Gastroesophageal sphincter (tissue), 4 donors: ENCODE measurements around the gene GOSR2. TPM values are rescaled to one million over a fixed set of nuclear protein-coding genes. Genes with fewer than 3 reads are reported as not detected.

Source experiments
- ATAC-seq: fragments of 150-250 bp; one replicate; pipeline ENCODE4 v1.9.1; 2016; ENCODE audit warnings: mild to moderate bottlenecking, moderate library complexity
- H3K27ac ChIP-seq, 4 donors: fragments of 200-600 bp; sonication (generic) in 3 of 4; 1 replicate in 3 of 4; 2 replicates in 1 of 4; pipeline ENCODE4 v1.5.1; 2016 to 2019
- H3K27me3 ChIP-seq: fragments of 200-600 bp; sonication (generic); one replicate; pipeline ENCODE4 v1.5.1; 2019
- H3K36me3 ChIP-seq, 2 donors: fragments of 200-600 bp; sonication (generic); one replicate each; pipeline ENCODE4 v1.5.1; 2019; ENCODE audit warnings: control low read depth in 1 of 2
- H3K4me1 ChIP-seq, 3 donors: fragments of 200-600 bp; sonication (generic); 1 replicate in 2 of 3; 2 replicates in 1 of 3; pipeline ENCODE4 v1.5.1; 2016 to 2019; ENCODE audit warnings: control low read depth in 2 of 3
- H3K4me3 ChIP-seq, 2 donors: fragments of 200-600 bp; sonication (generic); one replicate each; pipeline ENCODE4 v1.5.1; 2019; ENCODE audit warnings: mild to moderate bottlenecking in 1 of 2, moderate library complexity in 1 of 2
- H3K9me3 ChIP-seq, 3 donors: fragments of 200-600 bp; sonication (generic); one replicate each; pipeline ENCODE4 v1.5.1; 2017 to 2019; ENCODE audit warnings: control low read depth in 2 of 3
- EP300 ChIP-seq: sonication (generic); formaldehyde crosslinking; IDR thresholded peaks from one replicate; pipeline ENCODE4 v1.6.1; 2017; ENCODE audit warnings: antibody characterized with exemption, mild to moderate bottlenecking
- POLR2A ChIP-seq, 2 donors: fragments of 450-650 bp; IDR thresholded peaks; one replicate each; pipeline ENCODE4 v1.6.1; 2017; ENCODE audit warnings: antibody characterized with exemption in 2 of 2, mild to moderate bottlenecking in 2 of 2, moderate library complexity in 1 of 2
- POLR2AphosphoS5 ChIP-seq: sonication (generic); formaldehyde crosslinking; IDR thresholded peaks from one replicate; pipeline ENCODE4 v1.6.1; 2017; ENCODE audit warnings: antibody characterized with exemption
- WGBS, 2 donors: methylation state at CpG; one replicate each; pipeline ENCODE4 v1.1.5; 2018; ENCODE audit warnings: low coverage in 1 of 2; 5-methylcytosine and 5-hydroxymethylcytosine counted together
- total RNA-seq, 4 donors: library from RNA; depleted of rRNA; stranded (reverse); fragments of >200 nt; gene quantifications; one replicate each; pipeline ENCODE4 v1.1.0, GENCODE V29; 2016
- TF ChIP-seq, protein P1 (sequence below), 4 experiments: fragments of 200-600 bp in 2 of 4; fragments of 450-650 bp in 2 of 4; sonication (generic) in 1 of 4; IDR thresholded peaks; one replicate each; pipeline ENCODE4 v1.5.1; 2017 to 2019; ENCODE audit warnings: antibody characterized with exemption in 4 of 4, mild to moderate bottlenecking in 2 of 4, moderate library complexity in 2 of 4

Gene GOSR2
- total RNA-seq, 4 donors from 2014 or later: 37.8 to 53.1 (median 45.5) TPM

- Histone ChIP-seq H3K27me3 (peaks cover 87% of the 10 kb centered on the region), H3K4me1 (no peaks in the 10 kb centered on the region), H3K27ac (no peak overlapping the region), H3K4me3 (no peak overlapping the region), H3K9me3 (no peaks in the 10 kb centered on the region), H3K36me3 (no peaks in the 10 kb centered on the region)
- ATAC-seq: no peak
- 30 to 80% methylated on average over 1 to 3 of the region's 6 CpGs for WGBS, 2 donors
- TF ChIP-seq, protein P1, sequence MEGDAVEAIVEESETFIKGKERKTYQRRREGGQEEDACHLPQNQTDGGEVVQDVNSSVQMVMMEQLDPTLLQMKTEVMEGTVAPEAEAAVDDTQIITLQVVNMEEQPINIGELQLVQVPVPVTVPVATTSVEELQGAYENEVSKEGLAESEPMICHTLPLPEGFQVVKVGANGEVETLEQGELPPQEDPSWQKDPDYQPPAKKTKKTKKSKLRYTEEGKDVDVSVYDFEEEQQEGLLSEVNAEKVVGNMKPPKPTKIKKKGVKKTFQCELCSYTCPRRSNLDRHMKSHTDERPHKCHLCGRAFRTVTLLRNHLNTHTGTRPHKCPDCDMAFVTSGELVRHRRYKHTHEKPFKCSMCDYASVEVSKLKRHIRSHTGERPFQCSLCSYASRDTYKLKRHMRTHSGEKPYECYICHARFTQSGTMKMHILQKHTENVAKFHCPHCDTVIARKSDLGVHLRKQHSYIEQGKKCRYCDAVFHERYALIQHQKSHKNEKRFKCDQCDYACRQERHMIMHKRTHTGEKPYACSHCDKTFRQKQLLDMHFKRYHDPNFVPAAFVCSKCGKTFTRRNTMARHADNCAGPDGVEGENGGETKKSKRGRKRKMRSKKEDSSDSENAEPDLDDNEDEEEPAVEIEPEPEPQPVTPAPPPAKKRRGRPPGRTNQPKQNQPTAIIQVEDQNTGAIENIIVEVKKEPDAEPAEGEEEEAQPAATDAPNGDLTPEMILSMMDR (IDR thresholded peaks at IDR 0.05): no peak
- no peak for TF ChIP-seq EP300
- no peak for TF ChIP-seq POLR2A (IDR thresholded peaks at IDR 0.05)
- TF ChIP-seq POLR2AphosphoS5: no peak
These were observed 32.3 kb upstream of the GOSR2 start for GRCh38 chr17:46890638-46891037.

DNA sequence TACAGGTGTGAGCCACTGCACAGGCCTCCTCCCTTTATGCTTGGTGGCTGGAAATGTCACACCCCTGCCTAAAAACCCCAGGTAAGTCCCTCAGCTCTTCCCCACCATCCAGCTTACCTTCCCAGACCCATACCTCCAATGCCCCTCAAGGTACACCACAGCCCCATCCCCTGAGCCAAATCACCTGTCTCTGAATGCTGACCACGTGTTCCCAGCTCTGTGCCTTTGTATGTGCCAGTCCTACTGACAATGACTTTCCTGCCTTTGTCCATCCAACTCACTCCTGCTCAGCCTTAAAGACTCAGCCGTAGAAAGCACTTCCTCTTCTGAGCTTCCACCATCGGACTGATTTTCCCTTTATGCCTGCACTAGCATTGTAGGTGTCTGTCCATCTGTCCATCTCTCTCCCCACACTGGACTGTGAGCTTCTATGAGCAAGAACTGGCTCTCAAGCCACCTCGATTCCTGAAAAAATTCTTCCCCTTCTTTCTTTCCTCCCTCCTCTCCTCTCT is 30.7 kb upstream of the GOSR2 start:
- Histone ChIP-seq H3K4me1 (no peaks in the 10 kb centered on the region), H3K27me3 (peaks cover 82% of the 10 kb centered on the region), H3K4me3 (no peak overlapping the region), H3K36me3 (no peaks in the 10 kb centered on the region), H3K9me3 (no peaks in the 10 kb centered on the region), H3K27ac (no peak overlapping the region)
- TF ChIP-seq POLR2AphosphoS5: no peak
- no peak for TF ChIP-seq POLR2A (IDR thresholded peaks at IDR 0.05)
- TF ChIP-seq, protein P1 (IDR thresholded peaks at IDR 0.05): no peak
- TF ChIP-seq EP300: no peak
- WGBS, 2 donors: 52 to 65% methylated on average over 3 to 4 of the region's 4 CpGs
- no peak for ATAC-seq

DNA sequence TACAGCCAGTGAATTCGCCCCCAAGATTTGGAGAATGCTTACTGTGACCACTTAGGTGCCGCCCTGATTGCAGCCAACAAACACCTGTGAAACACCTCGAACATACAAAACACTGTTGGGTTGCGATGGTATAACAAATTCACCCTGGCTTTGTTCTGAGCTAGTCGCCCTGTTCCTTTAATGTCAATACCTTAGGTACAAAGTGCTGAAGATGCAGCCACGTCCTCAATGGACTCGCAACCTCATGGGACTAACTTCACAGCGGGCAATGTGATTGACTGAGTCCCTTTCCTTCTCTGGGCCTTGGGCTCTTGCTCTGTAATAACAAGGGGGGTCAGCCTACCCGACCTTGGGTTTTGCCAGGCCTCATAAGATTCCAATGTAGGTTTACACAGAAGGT is 28.9 kb upstream of the GOSR2 start:
- Histone ChIP-seq H3K4me1 (no peaks in the 10 kb centered on the region), H3K9me3 (peaks cover 0 to 8% (median 0%) of the 10 kb centered on the region in 3 donors), H3K4me3 (no peak overlapping the region), H3K27me3 (peaks cover 74% of the 10 kb centered on the region), H3K36me3 (no peaks in the 10 kb centered on the region), H3K27ac (no peak overlapping the region)
- TF ChIP-seq, protein P1 (IDR thresholded peaks at IDR 0.05): no peak
- TF ChIP-seq EP300 (no peak), POLR2AphosphoS5 (no peak), POLR2A (IDR thresholded peaks at IDR 0.05) (no peak)
- 78 to 96% methylated on average over 4 to 9 of the region's 9 CpGs for WGBS, 2 donors
- no peak for ATAC-seq

DNA sequence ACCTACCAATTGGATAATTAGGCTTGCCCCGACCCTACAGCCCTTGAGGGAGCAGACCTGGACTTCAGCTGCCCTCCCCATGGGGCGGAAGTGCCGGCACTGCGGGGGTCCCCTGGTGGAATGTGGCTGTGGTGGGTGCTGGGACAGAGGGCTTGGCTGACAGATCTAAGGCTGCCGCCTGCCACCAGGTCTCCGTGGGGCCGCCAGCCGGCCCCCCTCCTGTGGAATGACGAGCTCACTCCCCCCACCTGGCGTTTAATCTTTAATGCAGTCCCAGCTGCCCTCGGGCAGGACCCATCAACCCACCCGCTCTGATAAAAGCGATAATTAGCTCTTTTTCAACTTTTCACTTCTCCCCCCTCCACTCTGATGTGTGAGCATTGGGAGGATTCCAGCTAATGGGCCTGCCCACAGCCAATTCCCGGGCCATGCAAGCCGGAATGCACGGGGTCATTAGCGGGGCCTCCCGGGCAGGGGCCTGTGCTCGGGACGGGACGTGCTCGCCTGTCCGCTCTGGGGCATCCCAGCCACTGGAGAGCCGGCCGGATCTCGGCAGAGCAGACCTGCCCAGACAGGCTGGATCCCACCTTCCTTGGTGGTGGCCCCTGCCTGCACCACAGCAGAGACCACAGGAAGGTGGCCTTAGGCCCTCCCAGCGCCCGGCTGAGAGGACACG is 28.3 kb upstream of the GOSR2 start:
- no peak overlapping the region for H3K4me3 ChIP-seq
- H3K27me3 ChIP-seq: peaks cover 68% of the 10 kb centered on the region
- peaks cover 0 to 9% (median 0%) of the 10 kb centered on the region in 3 donors for H3K9me3 ChIP-seq
- H3K4me1 ChIP-seq: no peaks in the 10 kb centered on the region
- TF ChIP-seq EP300 (no peak), POLR2AphosphoS5 (no peak), POLR2A (IDR thresholded peaks at IDR 0.05) (no peak)
- TF ChIP-seq, protein P1 (IDR thresholded peaks at IDR 0.05): no peak
- no peaks in the 10 kb centered on the region for H3K36me3 ChIP-seq
- no peak for ATAC-seq
- 42% methylated on average over 5 of the region's 29 CpGs; no CpG with 5 or more reads in 1 of the 2 donors for WGBS, 2 donors
- H3K27ac ChIP-seq: no peak overlapping the region

DNA sequence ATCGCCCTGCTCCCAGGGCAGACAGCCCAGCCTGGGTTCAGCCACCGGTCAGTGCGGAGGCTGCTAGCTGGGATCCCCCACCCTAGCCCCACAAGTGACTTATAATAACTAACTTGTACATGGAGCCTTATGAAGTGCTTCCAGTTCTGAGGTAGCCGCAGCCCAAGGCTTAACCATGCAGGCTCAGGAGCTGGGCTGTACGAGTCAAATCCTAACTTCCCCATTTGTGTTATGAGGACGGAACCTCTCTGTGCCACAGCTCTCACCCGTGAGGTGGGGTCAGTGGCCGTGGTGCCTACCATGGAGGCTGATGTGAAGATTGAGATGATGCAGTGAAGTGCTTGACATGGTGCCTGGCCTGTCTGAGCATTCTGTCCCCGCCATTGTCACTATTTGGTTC is 27.8 kb upstream of the GOSR2 start:
- peaks cover 63% of the 10 kb centered on the region for H3K27me3 ChIP-seq
- H3K36me3 ChIP-seq: no peaks in the 10 kb centered on the region
- 73 to 93% methylated on average over 2 to 4 of the region's 9 CpGs for WGBS, 2 donors
- no peaks in the 10 kb centered on the region for H3K4me1 ChIP-seq
- H3K27ac ChIP-seq: no peak overlapping the region
- peaks cover 0 to 9% (median 0%) of the 10 kb centered on the region in 3 donors for H3K9me3 ChIP-seq
- no peak for ATAC-seq
- no peak overlapping the region for H3K4me3 ChIP-seq
- TF ChIP-seq EP300: no peak
- TF ChIP-seq POLR2AphosphoS5: no peak
- TF ChIP-seq, protein P1 (IDR thresholded peaks at IDR 0.05): no peak
- TF ChIP-seq POLR2A (IDR thresholded peaks at IDR 0.05): no peak
